Right cardiac atrium (tissue), 5 donors: Measurements from ENCODE around the gene TUFM. TPM values are rescaled to one million over a fixed set of nuclear protein-coding genes. Genes with fewer than 3 reads are reported as not detected.

Source experiments
- microRNA-seq, 2 donors: library from miRNA; unstranded; fragments of <30 nt; microRNA quantifications; one replicate each; pipeline ENCODE4 v1.2.0, GENCODE V29; 2020 to 2021
- polyA plus RNA-seq: library from polyadenylated mRNA; stranded (reverse); fragments of 200-250 nt; gene quantifications from one replicate; pipeline ENCODE4 v1.2.3, GENCODE V29; 2013
- total RNA-seq, 4 donors: library from RNA; stranded (reverse); fragmentation: NEBNext Ultra II Directional; extraction: Animal tissue kit (Norgen Biotek cat#: 25700); gene quantifications; one replicate each; pipeline ENCODE4 v1.2.1, GENCODE V29; 2021
- donor health status: healthy with polysubstance abuse.
- donor health status: DM: no; HTN: yes; CAD: no.
- donor health status: DM: no; HTN: no; CAD: no.
- donor health status: DM: no; HTN: yes; CAD: no; lungs with severe emphysema.
- donor health status: DM: yes; HTN: yes; CAD: no.

Gene TUFM
- total and polyA plus RNA-seq, 5 donors: 160 to 227 (median 181) TPM

Small RNA genes within 50 kb of the gene (microRNA-seq; reads per million reads assigned to microRNA genes)
- 0 reads per million in 2 donors for gene MIR4721

Other genes starting within 250 kb of the TUFM start
- gene SULT1A2, start 249.3 kb downstream of the TUFM start, total RNA-seq: 1 to 10 TPM; 2.1 to 3.8 (median 3.0) TPM
- 2.1 TPM for gene SULT1A2, start 249.3 kb downstream of the TUFM start, polyA plus RNA-seq
- 10 to 100 TPM; 18.8 to 26.9 (median 22.0) TPM for gene SULT1A1, start 236.3 kb downstream of the TUFM start, total RNA-seq
- 29.1 TPM for gene SULT1A1, start 236.3 kb downstream of the TUFM start, polyA plus RNA-seq
- gene NPIPB8, start 208.3 kb downstream of the TUFM start, total RNA-seq: under 1 TPM in 2 of 4 donors, not detected in 2; 0.44 to 0.95 TPM
- gene NPIPB8, start 208.3 kb downstream of the TUFM start, polyA plus RNA-seq: not detected
- 100 to 1,000 TPM; 292 to 519 (median 437) TPM for gene EIF3C, start 134.9 kb downstream of the TUFM start, total RNA-seq
- gene EIF3C, start 134.9 kb downstream of the TUFM start, polyA plus RNA-seq: 241 TPM
- 1 to 10 TPM in 2 of 4 donors, not detected in 2; 1.3 to 1.6 TPM for gene NPIPB9, start 94.6 kb downstream of the TUFM start, total RNA-seq
- 0.45 TPM for gene NPIPB9, start 94.6 kb downstream of the TUFM start, polyA plus RNA-seq
- gene ATXN2L, start 23.3 kb downstream of the TUFM start, total RNA-seq: 10 to 100 TPM; 55.3 to 59.8 (median 58.8) TPM
- 40.1 TPM for gene ATXN2L, start 23.3 kb downstream of the TUFM start, polyA plus RNA-seq
- gene SH2B1, start 17.5 kb upstream of the TUFM start, total RNA-seq: 10 to 100 TPM; 38.6 to 50.2 (median 44.9) TPM
- 41.7 TPM for gene SH2B1, start 17.5 kb upstream of the TUFM start, polyA plus RNA-seq
- under 1 TPM; 0.11 to 0.75 (median 0.58) TPM for gene ATP2A1, start 32.1 kb upstream of the TUFM start, total RNA-seq
- gene ATP2A1, start 32.1 kb upstream of the TUFM start, polyA plus RNA-seq: 0.11 TPM
- 10 to 100 TPM; 13.4 to 24.3 (median 19.2) TPM for gene RABEP2, start 78.9 kb upstream of the TUFM start, total RNA-seq
- 27.4 TPM for gene RABEP2, start 78.9 kb upstream of the TUFM start, polyA plus RNA-seq
- gene CD19, start 85.6 kb upstream of the TUFM start, total RNA-seq: under 1 TPM in 2 of 4 donors, not detected in 2; 0.12 to 0.20 TPM
- 0.25 TPM for gene CD19, start 85.6 kb upstream of the TUFM start, polyA plus RNA-seq
- gene NFATC2IP, start 104.6 kb upstream of the TUFM start, total RNA-seq: 10 to 100 TPM; 17.0 to 18.0 (median 17.5) TPM
- gene NFATC2IP, start 104.6 kb upstream of the TUFM start, polyA plus RNA-seq: 13.4 TPM
- 10 to 100 TPM; 16.1 to 18.0 (median 16.5) TPM for gene SPNS1, start 128.4 kb upstream of the TUFM start, total RNA-seq
- gene SPNS1, start 128.4 kb upstream of the TUFM start, polyA plus RNA-seq: 19.5 TPM
- gene LAT, start 138.7 kb upstream of the TUFM start, total RNA-seq: 1 to 10 TPM; 1.2 to 2.9 (median 2.2) TPM
- gene LAT, start 138.7 kb upstream of the TUFM start, polyA plus RNA-seq: 2.0 TPM